ENCODE results near the gene APOH. TPM values are rescaled to one million over a fixed set of nuclear protein-coding genes. Genes with fewer than 3 reads are reported as not detected.
A peak's percentile ranks its signal among the peaks of the same experiment; 100 is the strongest.

The APOH gene
- total RNA-seq, 1 donor from 2014 or later, result not detected

GRCh38 chr17:66198242-66198641, 31.0 kb downstream of the APOH start:
- no peak for DNase-seq (ENCODE audit: low read depth)

GRCh38 chr17:66192378-66192687, 36.9 kb downstream of the APOH start:
- DNase-seq (ENCODE audit: low read depth), result no peak

- DNase-seq (ENCODE audit: low read depth), result peak; percentile 81
These were observed 37.4 kb downstream of the APOH start, which contains the start of gene CEP112 for GRCh38 chr17:66191593-66192377. TSS of gene CEP112 (minus strand) at chr17:66192133.

- peak; percentile 92 for DNase-seq (ENCODE audit: low read depth)
These were observed 38.2 kb downstream of the APOH start for GRCh38 chr17:66190738-66191592.

GRCh38 chr17:66187718-66188117, 41.5 kb downstream of the APOH start:
- no peak for DNase-seq (ENCODE audit: low read depth)

GRCh38 chr17:66185862-66186261, 43.4 kb downstream of the APOH start:
- DNase-seq (ENCODE audit: low read depth), result no peak

- DNase-seq (ENCODE audit: low read depth), result no peak
These were observed 44.8 kb downstream of the APOH start for GRCh38 chr17:66184392-66184791.

GRCh38 chr17:66183529-66183928, 45.7 kb downstream of the APOH start:
- no peak for DNase-seq (ENCODE audit: low read depth)

GRCh38 chr17:66178642-66179041, 50.6 kb downstream of the APOH start:
- DNase-seq (ENCODE audit: low read depth), result no peak

GRCh38 chr17:66177048-66177447, 52.2 kb downstream of the APOH start:
- DNase-seq (ENCODE audit: low read depth), result no peak

GRCh38 chr17:66175892-66176291, 53.3 kb downstream of the APOH start:
- no peak for DNase-seq (ENCODE audit: low read depth)

- DNase-seq (ENCODE audit: low read depth), result no peak
These were observed 56.5 kb downstream of the APOH start for GRCh38 chr17:66172691-66173223.

- DNase-seq (ENCODE audit: low read depth), result no peak
These were observed 57.1 kb downstream of the APOH start for GRCh38 chr17:66172144-66172543.

- no peak for DNase-seq (ENCODE audit: low read depth)
These were observed 57.5 kb downstream of the APOH start for GRCh38 chr17:66171692-66172091.

GRCh38 chr17:66171172-66171571, 58.0 kb downstream of the APOH start:
- DNase-seq (ENCODE audit: low read depth), result no peak

GRCh38 chr17:66169839-66170238, 59.4 kb downstream of the APOH start:
- peak; percentile 31 for DNase-seq (ENCODE audit: low read depth)

- DNase-seq (ENCODE audit: low read depth), result no peak
These were observed 61.9 kb downstream of the APOH start for GRCh38 chr17:66167189-66167815.

GRCh38 chr17:66165537-66166123, 63.6 kb downstream of the APOH start:
- peak; percentile 56 for DNase-seq (ENCODE audit: low read depth)

All from myocyte (in vitro differentiated cells).